NCI-H2107 treated with DMSO at 0.1 percent for 48 hours (cell line): ENCODE measurements around the gene NSF.
"Not testable (repeated sequence)": the region's sequence is repeated elsewhere in the genome, so short reads cannot be mapped to it uniquely, and the experiment has no call there.

ENCODE experiments used
- DNase-seq: peaks from one replicate; lab custom pipeline; 2025; ENCODE audit not compliant: unreplicated experiment; lab: John Stamatoyannopoulos, UW

NSF gene

GRCh38 chr17:46756081-46756735, 165.7 kb downstream of the NSF start:
- no peak for DNase-seq

- no peak for DNase-seq
Observed at GRCh38 chr17:46756861-46757260, 166.4 kb downstream of the NSF start.

- not testable (repeated sequence) for DNase-seq
Observed at GRCh38 chr17:46757588-46757987, 167.1 kb downstream of the NSF start.

- DNase-seq = no peak
Observed at GRCh38 chr17:46758614-46759013, 168.1 kb downstream of the NSF start.

GRCh38 chr17:46759141-46759540, 168.7 kb downstream of the NSF start:
- DNase-seq = no peak

- no peak for DNase-seq
Observed at GRCh38 chr17:46763416-46763815, 172.9 kb downstream of the NSF start.

GRCh38 chr17:46764000-46764708, 173.7 kb downstream of the NSF start:
- DNase-seq = no peak

GRCh38 chr17:46764709-46765401, 174.4 kb downstream of the NSF start:
- DNase-seq = no peak

GRCh38 chr17:46765453-46765852, 175.0 kb downstream of the NSF start:
- no peak for DNase-seq

- DNase-seq = no peak
Observed at GRCh38 chr17:46766493-46767491, 176.3 kb downstream of the NSF start.

- DNase-seq = no peak
Observed at GRCh38 chr17:46768540-46768870, 178.0 kb downstream of the NSF start.

- not testable (repeated sequence) for DNase-seq
Observed at GRCh38 chr17:46768896-46769295, 178.4 kb downstream of the NSF start.

- no peak for DNase-seq
Observed at GRCh38 chr17:46769531-46770438, 179.3 kb downstream of the NSF start.

GRCh38 chr17:46770439-46770817, 180.0 kb downstream of the NSF start:
- no peak for DNase-seq

GRCh38 chr17:46770818-46771560, 180.5 kb downstream of the NSF start:
- DNase-seq = no peak

GRCh38 chr17:46771561-46772474, 181.3 kb downstream of the NSF start:
- no peak for DNase-seq

- no peak for DNase-seq
Observed at GRCh38 chr17:46772475-46773220, 182.2 kb downstream of the NSF start.

GRCh38 chr17:46773221-46773605, 182.7 kb downstream of the NSF start:
- no peak for DNase-seq
